ENCODE data around the gene HS3ST4.
"Not testable (repeated sequence)": the region's sequence is repeated elsewhere in the genome, so short reads cannot be mapped to it uniquely, and the experiment has no call there.

Gene HS3ST4

DNA sequence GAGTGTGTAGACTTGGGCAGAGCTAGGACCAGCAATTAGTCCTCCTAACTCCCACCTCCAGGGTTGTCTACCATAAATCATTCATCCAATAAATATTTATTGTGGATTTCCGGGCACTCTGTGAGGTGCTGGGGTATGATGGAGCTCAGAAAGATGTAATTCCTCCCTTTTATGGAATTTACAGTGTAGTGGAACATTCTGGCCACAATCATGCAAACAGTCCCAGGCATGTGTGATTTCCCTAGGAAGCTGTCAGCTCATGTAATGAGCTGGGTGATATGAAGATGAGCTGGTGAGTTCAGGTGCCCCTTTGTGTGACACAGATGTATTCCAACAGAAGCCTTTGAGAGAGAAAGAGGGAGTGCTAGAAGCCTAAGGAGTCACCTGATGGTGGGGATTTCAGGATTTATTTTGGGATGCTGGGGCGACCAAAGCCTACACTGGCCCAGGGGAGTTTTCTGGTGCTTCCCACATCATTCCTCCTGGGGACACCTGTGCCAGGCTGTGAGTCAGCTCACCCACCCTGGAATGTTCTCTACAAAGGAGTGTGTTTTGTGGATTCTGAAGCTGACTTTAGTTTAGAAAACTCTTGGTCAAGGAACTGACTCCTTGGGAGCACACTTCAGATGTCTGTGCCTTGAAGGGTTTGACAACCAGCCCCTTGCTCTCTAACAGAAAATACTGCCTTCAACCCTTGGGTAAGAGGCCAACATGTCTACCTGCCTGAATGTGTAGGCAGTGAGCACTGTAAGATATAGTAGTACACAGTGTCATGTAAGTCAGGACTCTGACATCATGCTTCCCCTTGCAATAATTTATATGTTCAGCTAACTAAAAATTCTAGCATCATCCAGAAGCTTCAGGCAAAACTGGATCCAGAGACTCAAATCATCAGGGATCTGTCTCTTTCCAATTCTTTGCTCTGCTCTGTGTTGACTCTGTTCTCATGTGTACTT lies 42.9 kb downstream of the HS3ST4 start:
- no peak for DNase-seq

- DNase-seq: no peak
Observed at GRCh38 chr16:25735645-25736044, 43.9 kb downstream of the HS3ST4 start.

DNA sequence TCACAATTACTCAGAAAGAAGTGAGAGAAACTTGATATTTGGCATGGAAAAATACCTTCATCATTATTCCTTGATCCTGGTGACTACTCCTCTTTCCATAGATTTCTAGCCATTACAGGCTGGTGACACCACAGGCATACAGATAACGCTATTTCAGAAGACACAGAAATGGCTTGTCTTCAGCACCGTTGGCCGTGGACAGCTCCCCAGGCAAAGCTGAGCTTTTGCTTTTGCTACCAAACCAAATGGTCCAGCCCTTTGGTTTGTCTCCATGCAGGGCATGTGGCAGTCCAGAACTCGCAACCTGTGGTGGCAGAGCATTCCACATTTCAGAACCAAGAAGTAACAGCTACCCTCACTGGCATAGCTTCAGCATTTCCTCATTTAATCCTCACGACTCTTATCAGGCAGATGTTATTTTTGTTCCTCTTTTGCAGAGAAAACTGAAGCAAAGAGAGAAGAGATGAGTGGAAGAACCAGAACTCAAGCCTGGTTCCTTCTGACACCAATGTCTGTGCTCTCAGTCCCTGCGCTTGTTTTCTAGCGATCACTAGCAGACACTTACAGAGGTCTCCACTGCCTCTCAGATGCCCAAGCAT lies 55.5 kb downstream of the HS3ST4 start:
- peak; percentile 73 for DNase-seq

- DNase-seq: no peak
Observed at GRCh38 chr16:25748092-25748654, 56.4 kb downstream of the HS3ST4 start.

GRCh38 chr16:25750488-25751216 lies 58.9 kb downstream of the HS3ST4 start:
- DNase-seq: no peak

DNA sequence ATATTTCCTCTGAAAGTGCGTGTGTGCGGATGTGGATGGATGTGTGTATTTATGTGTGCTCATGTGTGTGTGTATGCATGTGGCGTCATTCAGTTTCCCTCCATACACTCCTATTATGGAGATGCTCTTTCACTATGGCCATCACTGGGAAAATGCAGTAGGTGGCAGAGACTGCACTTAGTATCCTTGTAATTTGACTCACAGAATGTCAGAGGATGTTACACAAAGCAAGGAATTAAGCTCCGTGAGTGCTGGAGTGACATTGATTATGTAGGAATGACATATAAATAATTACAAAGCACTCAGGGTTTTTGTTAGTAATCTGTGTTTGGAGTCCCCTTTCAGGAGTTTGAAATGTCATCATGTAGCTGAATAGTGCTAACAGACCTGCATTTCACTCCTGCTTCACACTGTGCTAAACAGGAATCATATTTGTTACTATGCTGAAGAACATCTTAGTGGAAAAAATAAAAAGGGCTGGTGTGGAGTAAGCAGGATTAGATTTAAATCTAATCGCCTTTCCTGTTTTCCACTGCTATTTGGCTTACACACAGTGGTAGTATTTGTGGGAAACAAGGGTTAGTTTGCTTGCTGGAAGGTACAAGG lies 59.6 kb downstream of the HS3ST4 start:
- no peak for DNase-seq

DNA sequence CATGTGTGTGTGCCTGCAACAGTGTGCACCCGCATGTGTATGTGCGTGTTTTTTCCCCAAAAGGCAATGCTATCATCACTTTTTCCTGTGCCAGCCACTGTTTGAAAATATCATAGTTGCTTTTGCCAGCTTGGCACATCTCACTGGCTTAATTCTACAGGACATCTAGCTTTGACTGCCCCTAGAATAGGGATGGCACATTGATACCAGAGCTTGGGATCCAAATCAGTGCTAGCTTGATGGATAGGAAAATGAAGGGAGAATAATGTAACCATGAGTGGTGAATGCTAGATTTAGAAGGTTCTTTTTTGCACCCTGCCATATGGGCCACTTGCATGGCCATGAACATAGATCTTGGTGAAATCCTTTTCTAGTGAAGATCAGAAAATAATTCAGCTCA lies 72.7 kb downstream of the HS3ST4 start:
- no peak for DNase-seq

DNA sequence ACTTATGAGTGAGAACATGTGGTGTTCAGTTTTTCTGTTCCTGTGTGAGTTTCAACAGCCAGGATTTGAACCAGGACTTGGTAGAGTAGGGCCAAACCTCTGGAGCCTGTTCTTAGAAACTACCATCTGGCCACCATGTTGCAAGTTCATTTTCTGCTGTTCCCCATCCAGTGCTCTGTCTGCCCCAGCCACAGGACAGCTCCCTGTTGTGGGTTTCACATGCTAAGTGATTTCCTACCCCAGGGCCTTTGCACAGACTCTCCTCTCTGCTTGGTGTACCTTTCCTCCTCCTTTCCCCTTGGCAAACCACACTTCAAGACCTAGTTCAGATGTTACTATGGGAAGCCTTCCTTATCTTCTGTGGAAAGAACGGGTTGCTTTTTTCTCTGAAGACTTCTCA lies 79.5 kb downstream of the HS3ST4 start:
- no peak for DNase-seq

DNA sequence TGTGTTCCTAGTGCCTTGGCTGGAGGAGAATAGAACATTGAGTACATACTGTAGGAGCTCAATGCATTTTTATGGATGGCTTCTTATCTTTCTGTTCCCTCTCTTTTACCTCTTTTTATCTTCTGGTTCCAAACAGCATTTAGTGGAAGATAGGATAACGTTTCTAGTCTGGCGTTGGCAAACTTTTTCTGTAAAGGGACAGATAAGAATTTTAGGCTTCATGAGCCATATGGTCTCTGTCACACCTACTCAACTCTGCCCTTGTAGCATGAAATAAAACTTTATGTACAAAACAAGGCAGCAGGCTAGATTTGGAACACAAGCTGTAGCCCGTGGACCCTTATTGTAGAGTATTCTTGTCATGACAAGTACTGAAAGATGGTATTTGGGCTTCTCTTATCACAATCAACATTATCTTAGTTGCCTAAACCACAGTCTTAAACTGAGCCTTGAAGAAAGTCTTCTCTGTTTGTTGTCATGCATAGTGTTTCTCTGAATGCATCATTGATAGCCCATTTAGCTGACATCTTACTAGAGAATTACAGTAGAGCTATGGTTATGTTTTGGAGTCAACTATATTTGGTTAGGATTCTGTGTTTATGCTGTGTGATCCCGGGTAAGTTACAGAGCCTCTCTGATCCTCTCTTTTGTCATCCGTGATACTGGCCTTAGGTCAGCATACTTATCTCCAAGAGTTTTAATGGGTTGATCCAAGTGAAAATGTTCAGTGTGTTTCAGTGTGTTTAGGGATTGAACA lies 80.2 kb downstream of the HS3ST4 start:
- DNase-seq: no peak

DNA sequence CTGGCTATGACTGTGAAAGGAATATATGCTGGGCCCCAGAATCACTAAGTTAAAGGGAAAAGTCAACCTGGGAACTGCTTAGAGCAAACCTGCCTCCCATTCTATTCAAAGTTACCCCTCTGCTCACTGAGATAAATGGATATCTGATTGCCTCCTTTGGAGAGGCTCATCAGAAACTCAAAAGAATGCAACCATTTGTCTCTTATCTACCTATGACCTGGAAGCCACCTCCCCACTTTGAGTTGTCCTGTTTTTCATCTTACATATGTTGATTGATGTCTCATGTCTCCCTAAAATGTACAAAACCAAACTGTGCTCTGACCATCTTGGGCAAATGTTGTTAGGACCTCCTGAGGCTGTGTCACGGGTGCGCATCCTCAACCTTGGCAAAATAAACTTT lies 84.5 kb downstream of the HS3ST4 start:
- not testable (repeated sequence) for DNase-seq

DNA sequence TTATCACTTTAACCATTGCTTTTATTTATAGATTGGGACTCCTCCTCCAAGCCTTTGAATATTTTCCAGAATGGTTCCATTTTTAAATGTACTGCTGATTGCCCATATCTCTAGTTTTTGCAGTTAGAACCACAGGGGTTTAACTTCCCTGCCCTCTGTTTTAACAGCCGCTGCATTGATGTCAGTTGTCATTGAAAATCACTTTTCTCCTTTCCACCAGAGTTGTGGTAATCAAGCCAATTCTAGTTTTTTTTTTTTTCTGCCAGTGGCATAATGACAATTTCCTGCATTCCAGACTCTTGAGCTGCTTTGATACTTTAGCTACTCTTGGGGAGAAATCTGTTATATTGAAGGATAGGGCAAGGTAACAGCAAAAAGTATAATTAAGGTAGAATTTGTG lies 91.5 kb downstream of the HS3ST4 start:
- no peak for DNase-seq

- DNase-seq: no peak
Observed at GRCh38 chr16:25785361-25785760, 93.6 kb downstream of the HS3ST4 start.

DNA sequence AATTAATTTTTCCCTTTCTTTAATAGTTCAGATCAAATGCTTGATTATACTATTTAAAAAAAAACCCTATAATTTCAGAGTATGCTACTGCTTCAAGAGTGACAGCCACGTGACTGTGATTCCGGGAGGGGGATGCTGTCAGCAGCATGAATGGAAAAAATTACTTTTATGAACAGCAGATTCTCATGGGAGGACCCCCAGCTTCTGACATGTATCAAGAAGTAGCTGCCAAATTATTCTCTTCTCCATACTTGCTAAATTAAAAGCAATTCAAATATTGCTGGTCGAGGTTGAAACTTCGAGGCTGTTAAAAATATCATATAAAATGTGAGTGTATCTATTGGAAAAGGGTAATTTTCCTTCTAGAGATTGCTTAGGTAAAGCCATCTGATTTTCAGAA lies 95.0 kb downstream of the HS3ST4 start:
- no peak for DNase-seq

- DNase-seq: no peak
Observed at GRCh38 chr16:25788637-25789036, 96.9 kb downstream of the HS3ST4 start.

GRCh38 chr16:25796239-25796638 lies 104.5 kb downstream of the HS3ST4 start:
- DNase-seq: no peak

GRCh38 chr16:25798065-25798464 lies 106.3 kb downstream of the HS3ST4 start:
- no peak for DNase-seq

GRCh38 chr16:25799816-25800215 lies 108.1 kb downstream of the HS3ST4 start:
- DNase-seq: no peak

DNA sequence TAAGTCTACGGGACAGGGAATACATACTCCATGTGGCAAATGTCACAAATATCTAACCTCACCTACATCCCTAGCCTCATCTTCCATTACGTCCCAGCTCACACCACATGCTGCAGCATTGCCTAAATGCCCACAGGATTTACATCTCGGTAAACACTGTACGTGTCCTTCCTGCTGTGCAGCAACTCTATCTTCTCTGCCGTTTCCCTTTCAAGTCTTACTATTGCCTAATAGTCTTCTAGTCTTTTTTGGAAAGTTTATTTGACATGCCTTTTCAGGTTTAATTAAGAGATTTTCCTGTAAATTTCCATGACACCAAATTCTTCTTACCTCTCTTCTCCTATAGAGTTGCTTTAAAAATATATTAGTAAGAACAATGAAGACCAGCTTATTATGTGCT lies 120.5 kb downstream of the HS3ST4 start:
- no peak for DNase-seq

GRCh38 chr16:25817295-25817694 lies 125.5 kb downstream of the HS3ST4 start:
- DNase-seq: no peak

- no peak for DNase-seq
Observed at GRCh38 chr16:25817876-25818275, 126.1 kb downstream of the HS3ST4 start.

DNA sequence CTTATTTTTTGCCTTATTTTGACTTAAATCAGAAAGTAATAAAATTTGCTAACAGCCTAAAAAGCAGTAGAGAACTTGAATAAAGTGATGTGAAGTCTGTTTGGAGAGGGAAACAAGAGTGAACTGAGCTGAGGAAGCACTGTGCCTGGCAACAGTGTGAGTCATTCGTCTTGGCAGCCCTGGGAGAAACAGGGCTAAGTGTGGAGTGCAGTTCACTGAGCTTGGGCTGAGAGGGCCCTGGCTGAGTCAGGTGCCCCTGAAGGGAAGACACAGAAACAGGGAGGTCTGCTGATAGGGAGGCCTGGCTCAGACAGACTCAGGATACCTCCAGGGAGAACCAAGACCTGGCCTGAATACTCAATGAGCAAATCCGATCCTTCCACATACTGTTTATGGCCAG lies 132.1 kb downstream of the HS3ST4 start:
- peak; percentile 81 for DNase-seq

DNA sequence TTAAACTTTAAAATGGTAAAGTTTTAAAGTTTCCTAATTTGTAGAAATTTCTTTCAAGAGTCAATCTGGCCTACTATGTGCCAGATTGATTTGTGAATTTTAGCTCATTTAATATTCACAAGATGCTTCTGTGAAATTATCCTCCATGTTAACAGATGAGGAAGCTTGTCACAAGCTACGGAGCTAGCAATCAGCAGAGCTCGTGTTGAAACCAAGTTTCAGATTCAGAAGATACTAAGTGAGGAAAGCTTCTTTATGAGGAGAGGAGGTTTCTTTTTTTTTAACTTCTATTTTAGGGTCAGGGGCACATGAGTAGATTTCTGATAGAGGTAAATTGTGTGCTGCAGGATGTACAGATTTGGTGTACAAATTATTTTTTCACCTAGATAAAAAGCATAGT lies 135.9 kb downstream of the HS3ST4 start:
- DNase-seq: no peak
